H1 (cell line): ENCODE results near the gene AIG1. TPM values are rescaled to one million over a fixed set of nuclear protein-coding genes. Genes with fewer than 3 reads are reported as not detected.

Source experiments
- CBX5 ChIP-seq: fragments of 300-800, 300-1000 bp; sonication (generic); IDR thresholded peaks from 2 replicates; pipeline ENCODE4 v1.7.1; 2016; ENCODE audit warnings: antibody characterized with exemption, low read length, low read depth
- GABPA ChIP-seq: IDR thresholded peaks from 2 replicates; pipeline ENCODE4 v1.6.1; 2011; ENCODE audit warnings: mild to moderate bottlenecking, low read length, moderate library complexity, borderline replicate concordance; ENCODE audit not compliant: insufficient read depth
- JUND ChIP-seq: IDR thresholded peaks from 2 replicates; pipeline ENCODE4 v1.6.1; 2011; ENCODE audit warnings: mild to moderate bottlenecking, improper control_type of control experiment, low read length
- SP2 ChIP-seq: IDR thresholded peaks from 2 replicates; pipeline ENCODE4 v1.6.1; 2012; ENCODE audit warnings: mild to moderate bottlenecking, low read length, inconsistent platforms
- polyA plus RNA-seq, 7 experiments: library from polyadenylated mRNA; depleted of rRNA in 3 of 7; stranded (reverse) in 5 of 7; unstranded in 2 of 7; fragments of >200 nt in 5 of 7; fragments of 200-250 nt in 2 of 7; gene quantifications; 1 replicate in 5 of 7; 2 replicates in 1 of 7; 4 replicates in 1 of 7; pipeline versions ENCODE4 v1.2.1 to v1.2.3, GENCODE V29; 2011 to 2013; ENCODE audit warnings: missing spikeins in 2 of 7, mixed read lengths in 2 of 7
- total RNA-seq: library from RNA; stranded (reverse); fragmentation: NEBNext Ultra II Directional; extraction: Animal tissue kit (Norgen Biotek cat#: 25700); gene quantifications from 2 replicates; pipeline ENCODE4 v1.2.1, GENCODE V29; 2021
- TF ChIP-seq, protein P1 (sequence below): IDR thresholded peaks from 2 replicates; pipeline ENCODE4 v1.6.1; 2012; ENCODE audit warnings: inconsistent platforms
- TF ChIP-seq, protein P2 (sequence below): IDR thresholded peaks from 2 replicates; pipeline ENCODE4 v1.6.1; 2011; ENCODE audit warnings: low read length, improper control_type of control experiment
- TF ChIP-seq, protein P3 (sequence below): fragments of 300-600 bp; sonication (generic); IDR thresholded peaks from 2 replicates; pipeline ENCODE4 v1.7.1; 2012; ENCODE audit warnings: low read length, moderate library complexity, mild to moderate bottlenecking, inconsistent platforms; ENCODE audit not compliant: insufficient replicate concordance

Gene AIG1
- total and polyA plus RNA-seq, 2 of the 8 experiments (the other 6 are each of a cell fraction or from before 2014, with no cell fraction given), result 56.6 to 58.4 TPM

DNA sequence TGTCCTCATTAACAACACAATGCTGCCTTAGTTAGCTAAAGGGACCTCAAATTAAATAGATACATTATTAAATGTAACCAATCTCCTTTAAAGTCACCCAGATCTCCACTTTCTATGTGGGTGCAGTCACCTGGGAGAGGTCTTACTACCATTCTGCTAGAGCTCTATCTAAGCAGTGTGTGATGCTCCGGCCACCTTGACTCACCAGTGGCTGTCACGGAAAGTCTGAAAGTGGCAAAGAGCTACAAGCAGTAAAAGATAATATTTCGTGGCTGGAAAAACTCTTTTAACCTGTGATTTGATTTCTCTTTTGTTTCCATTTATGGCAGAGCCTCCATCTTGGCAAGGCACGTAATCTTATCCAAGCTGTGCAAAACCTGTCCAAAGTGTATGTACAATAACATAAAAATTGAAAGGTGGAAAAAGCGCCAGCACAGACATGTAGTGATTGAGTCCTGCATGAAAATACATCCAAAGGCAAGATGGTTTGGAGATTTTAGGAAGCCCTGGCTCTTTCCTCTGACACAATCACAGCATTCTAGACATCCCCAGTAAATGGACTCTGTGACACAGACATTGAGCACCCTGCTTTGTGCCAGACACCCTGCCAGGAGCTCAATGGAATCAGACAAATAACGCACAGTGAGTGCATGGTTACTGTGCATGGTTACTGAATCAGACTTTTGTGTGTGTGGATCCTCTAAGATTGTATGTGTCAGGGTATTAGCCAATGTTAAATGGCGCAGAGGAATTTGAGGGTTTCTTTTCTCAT lies 273.2 kb downstream of the AIG1 start (continued):
- TF ChIP-seq, protein P1, sequence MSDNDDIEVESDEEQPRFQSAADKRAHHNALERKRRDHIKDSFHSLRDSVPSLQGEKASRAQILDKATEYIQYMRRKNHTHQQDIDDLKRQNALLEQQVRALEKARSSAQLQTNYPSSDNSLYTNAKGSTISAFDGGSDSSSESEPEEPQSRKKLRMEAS, result no peak
- TF ChIP-seq, protein P2, sequence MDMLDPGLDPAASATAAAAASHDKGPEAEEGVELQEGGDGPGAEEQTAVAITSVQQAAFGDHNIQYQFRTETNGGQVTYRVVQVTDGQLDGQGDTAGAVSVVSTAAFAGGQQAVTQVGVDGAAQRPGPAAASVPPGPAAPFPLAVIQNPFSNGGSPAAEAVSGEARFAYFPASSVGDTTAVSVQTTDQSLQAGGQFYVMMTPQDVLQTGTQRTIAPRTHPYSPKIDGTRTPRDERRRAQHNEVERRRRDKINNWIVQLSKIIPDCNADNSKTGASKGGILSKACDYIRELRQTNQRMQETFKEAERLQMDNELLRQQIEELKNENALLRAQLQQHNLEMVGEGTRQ, result no peak
- TF ChIP-seq GABPA (no peak), SP2 (no peak), JUND (no peak), CBX5 (no peak)
- TF ChIP-seq, protein P3, sequence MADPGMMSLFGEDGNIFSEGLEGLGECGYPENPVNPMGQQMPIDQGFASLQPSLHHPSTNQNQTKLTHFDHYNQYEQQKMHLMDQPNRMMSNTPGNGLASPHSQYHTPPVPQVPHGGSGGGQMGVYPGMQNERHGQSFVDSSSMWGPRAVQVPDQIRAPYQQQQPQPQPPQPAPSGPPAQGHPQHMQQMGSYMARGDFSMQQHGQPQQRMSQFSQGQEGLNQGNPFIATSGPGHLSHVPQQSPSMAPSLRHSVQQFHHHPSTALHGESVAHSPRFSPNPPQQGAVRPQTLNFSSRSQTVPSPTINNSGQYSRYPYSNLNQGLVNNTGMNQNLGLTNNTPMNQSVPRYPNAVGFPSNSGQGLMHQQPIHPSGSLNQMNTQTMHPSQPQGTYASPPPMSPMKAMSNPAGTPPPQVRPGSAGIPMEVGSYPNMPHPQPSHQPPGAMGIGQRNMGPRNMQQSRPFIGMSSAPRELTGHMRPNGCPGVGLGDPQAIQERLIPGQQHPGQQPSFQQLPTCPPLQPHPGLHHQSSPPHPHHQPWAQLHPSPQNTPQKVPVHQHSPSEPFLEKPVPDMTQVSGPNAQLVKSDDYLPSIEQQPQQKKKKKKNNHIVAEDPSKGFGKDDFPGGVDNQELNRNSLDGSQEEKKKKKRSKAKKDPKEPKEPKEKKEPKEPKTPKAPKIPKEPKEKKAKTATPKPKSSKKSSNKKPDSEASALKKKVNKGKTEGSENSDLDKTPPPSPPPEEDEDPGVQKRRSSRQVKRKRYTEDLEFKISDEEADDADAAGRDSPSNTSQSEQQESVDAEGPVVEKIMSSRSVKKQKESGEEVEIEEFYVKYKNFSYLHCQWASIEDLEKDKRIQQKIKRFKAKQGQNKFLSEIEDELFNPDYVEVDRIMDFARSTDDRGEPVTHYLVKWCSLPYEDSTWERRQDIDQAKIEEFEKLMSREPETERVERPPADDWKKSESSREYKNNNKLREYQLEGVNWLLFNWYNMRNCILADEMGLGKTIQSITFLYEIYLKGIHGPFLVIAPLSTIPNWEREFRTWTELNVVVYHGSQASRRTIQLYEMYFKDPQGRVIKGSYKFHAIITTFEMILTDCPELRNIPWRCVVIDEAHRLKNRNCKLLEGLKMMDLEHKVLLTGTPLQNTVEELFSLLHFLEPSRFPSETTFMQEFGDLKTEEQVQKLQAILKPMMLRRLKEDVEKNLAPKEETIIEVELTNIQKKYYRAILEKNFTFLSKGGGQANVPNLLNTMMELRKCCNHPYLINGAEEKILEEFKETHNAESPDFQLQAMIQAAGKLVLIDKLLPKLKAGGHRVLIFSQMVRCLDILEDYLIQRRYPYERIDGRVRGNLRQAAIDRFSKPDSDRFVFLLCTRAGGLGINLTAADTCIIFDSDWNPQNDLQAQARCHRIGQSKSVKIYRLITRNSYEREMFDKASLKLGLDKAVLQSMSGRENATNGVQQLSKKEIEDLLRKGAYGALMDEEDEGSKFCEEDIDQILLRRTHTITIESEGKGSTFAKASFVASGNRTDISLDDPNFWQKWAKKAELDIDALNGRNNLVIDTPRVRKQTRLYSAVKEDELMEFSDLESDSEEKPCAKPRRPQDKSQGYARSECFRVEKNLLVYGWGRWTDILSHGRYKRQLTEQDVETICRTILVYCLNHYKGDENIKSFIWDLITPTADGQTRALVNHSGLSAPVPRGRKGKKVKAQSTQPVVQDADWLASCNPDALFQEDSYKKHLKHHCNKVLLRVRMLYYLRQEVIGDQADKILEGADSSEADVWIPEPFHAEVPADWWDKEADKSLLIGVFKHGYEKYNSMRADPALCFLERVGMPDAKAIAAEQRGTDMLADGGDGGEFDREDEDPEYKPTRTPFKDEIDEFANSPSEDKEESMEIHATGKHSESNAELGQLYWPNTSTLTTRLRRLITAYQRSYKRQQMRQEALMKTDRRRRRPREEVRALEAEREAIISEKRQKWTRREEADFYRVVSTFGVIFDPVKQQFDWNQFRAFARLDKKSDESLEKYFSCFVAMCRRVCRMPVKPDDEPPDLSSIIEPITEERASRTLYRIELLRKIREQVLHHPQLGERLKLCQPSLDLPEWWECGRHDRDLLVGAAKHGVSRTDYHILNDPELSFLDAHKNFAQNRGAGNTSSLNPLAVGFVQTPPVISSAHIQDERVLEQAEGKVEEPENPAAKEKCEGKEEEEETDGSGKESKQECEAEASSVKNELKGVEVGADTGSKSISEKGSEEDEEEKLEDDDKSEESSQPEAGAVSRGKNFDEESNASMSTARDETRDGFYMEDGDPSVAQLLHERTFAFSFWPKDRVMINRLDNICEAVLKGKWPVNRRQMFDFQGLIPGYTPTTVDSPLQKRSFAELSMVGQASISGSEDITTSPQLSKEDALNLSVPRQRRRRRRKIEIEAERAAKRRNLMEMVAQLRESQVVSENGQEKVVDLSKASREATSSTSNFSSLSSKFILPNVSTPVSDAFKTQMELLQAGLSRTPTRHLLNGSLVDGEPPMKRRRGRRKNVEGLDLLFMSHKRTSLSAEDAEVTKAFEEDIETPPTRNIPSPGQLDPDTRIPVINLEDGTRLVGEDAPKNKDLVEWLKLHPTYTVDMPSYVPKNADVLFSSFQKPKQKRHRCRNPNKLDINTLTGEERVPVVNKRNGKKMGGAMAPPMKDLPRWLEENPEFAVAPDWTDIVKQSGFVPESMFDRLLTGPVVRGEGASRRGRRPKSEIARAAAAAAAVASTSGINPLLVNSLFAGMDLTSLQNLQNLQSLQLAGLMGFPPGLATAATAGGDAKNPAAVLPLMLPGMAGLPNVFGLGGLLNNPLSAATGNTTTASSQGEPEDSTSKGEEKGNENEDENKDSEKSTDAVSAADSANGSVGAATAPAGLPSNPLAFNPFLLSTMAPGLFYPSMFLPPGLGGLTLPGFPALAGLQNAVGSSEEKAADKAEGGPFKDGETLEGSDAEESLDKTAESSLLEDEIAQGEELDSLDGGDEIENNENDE, result no peak
